ENCODE data around the gene PRC1.

DNA sequence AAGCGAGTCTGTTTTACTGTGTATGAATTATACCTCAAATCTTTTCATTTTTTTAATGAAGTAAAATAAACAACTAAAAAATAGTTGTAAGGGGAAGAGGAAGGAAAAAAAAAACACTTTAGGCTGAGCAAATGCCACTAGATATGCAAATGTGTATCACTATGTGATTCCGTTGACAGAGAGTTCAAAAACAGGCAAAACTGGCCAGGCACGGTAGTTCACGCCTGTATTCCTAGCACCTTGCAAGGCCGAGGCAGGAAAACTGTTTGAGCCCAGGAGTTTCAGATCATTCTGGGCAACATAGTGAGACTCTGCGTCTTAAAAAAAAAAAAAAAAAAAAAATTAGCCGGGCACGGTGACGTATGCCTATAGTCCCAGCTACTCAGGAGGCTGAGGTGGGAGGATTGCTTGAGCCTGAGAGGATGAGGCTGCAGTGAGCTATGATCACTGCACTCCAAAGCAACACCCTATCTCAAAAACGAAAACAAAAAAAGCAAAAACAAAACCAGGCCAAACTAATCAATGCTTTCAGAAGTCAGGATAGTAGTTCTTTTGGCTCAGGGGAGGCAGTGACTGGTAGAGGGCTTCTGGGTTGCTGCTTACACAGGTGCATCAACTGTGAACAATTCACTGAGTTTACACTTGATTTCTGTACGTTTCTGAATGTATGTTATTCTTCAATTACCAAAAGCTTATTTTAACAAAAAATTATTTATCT lies 7.4 kb downstream of the PRC1 start:
- no peak for TF ChIP-seq EZH2phosphoT487 (IDR thresholded peaks at IDR 0.05; ENCODE audit: insufficient read depth, low read depth)
- TF ChIP-seq EZH2 (IDR thresholded peaks at IDR 0.05; ENCODE audit: insufficient read depth, poor library complexity, severe bottlenecking) = no peak
